Neural cell (in vitro differentiated cells): ENCODE data around the gene KCTD12. TPM values are rescaled to one million over a fixed set of nuclear protein-coding genes. Genes with fewer than 3 reads are reported as not detected.

Source experiments
- H2AFZ ChIP-seq: fragments of 200-600, 300-800 bp; sonication (generic), shearing (Covaris generic); 2 replicates; pipeline ENCODE4 v1.6.0; 2014; ENCODE audit warnings: low read depth, mild to moderate bottlenecking, antibody characterized with exemption, low read length, moderate library complexity
- H3F3A ChIP-seq: fragments of 200-600 bp; shearing (Covaris generic); 2 replicates; pipeline ENCODE4 v1.6.1; 2016; ENCODE audit warnings: mild to moderate bottlenecking, moderate library complexity, mixed read lengths, antibody characterized with exemption, low read length; ENCODE audit not compliant: insufficient read depth, poor library complexity, severe bottlenecking
- H3K27ac ChIP-seq: fragments of 200-600, 300-800 bp; sonication (generic), shearing (Covaris generic); 2 replicates; pipeline ENCODE4 v1.5.1; 2014; ENCODE audit warnings: mild to moderate bottlenecking, low read length, moderate library complexity
- H3K27me3 ChIP-seq: fragments of 300-800, 200-600 bp; sonication (generic), shearing (Covaris generic); 2 replicates; pipeline ENCODE4 v1.6.0; 2014; ENCODE audit warnings: mild to moderate bottlenecking, low read depth, low read length, moderate library complexity; ENCODE audit not compliant: insufficient read depth
- H3K36me3 ChIP-seq: fragments of 300-800, 200-600 bp; sonication (generic), shearing (Covaris generic); 2 replicates; pipeline ENCODE4 v1.5.1; 2014; ENCODE audit warnings: mild to moderate bottlenecking, antibody characterized with exemption, low read length, moderate library complexity; ENCODE audit not compliant: insufficient read depth
- H3K4me2 ChIP-seq: fragments of 300-800, 200-600 bp; sonication (generic), shearing (Covaris generic); 2 replicates; pipeline ENCODE4 v1.6.0; 2014; ENCODE audit warnings: mild to moderate bottlenecking, low read length
- H3K4me3 ChIP-seq: fragments of 300-800, 200-600 bp; sonication (generic), shearing (Covaris generic); 2 replicates; pipeline ENCODE4 v1.5.1; 2014; ENCODE audit warnings: mild to moderate bottlenecking, low read length, moderate library complexity
- H3K79me2 ChIP-seq: fragments of 200-600 bp; shearing (Covaris generic); replicated peaks from 2 replicates; pipeline ENCODE4 v1.6.0; 2014; ENCODE audit warnings: mild to moderate bottlenecking, low read length, moderate library complexity; ENCODE audit not compliant: insufficient read depth
- H3K9ac ChIP-seq: fragments of 300-800, 200-600 bp; sonication (generic), shearing (Covaris generic); 2 replicates; pipeline ENCODE4 v1.6.1; 2016; ENCODE audit warnings: mild to moderate bottlenecking, low read length, mixed read lengths
- H3K9me2 ChIP-seq: fragments of 200-600 bp; shearing (Covaris generic); 2 replicates; pipeline ENCODE4 v1.6.1; 2016; ENCODE audit warnings: mild to moderate bottlenecking, low read length, mixed read lengths; ENCODE audit not compliant: insufficient read depth
- H3K9me3 ChIP-seq: fragments of 200-600, 300-800 bp; sonication (generic), shearing (Covaris generic); 2 replicates; pipeline ENCODE4 v1.6.1; 2016; ENCODE audit warnings: mild to moderate bottlenecking, mixed run types, low read length, moderate library complexity, mixed read lengths
- H4K20me1 ChIP-seq: fragments of 200-600 bp; shearing (Covaris generic); 2 replicates; pipeline ENCODE4 v1.6.1; 2016; ENCODE audit warnings: mild to moderate bottlenecking, mixed run types; ENCODE audit not compliant: insufficient read depth
- CTCF ChIP-seq: fragments of 450-650 bp; IDR thresholded peaks from 2 replicates; pipeline ENCODE4 v1.5.1; 2014; ENCODE audit warnings: antibody characterized with exemption, mild to moderate bottlenecking, moderate library complexity; ENCODE audit not compliant: poor library complexity, severe bottlenecking
- EP300 ChIP-seq: fragments of 450-650 bp; conservative IDR thresholded peaks from 2 replicates; pipeline ENCODE4 v1.6.1; 2014; ENCODE audit warnings: antibody characterized with exemption, mild to moderate bottlenecking, moderate library complexity; ENCODE audit not compliant: poor library complexity, severe bottlenecking
- EZH2 ChIP-seq: fragments of 200-600, 300-800 bp; shearing (Covaris generic), sonication (generic); IDR thresholded peaks from 2 replicates; pipeline ENCODE4 v1.6.1; 2014; ENCODE audit warnings: antibody characterized with exemption, low read length, borderline replicate concordance, mild to moderate bottlenecking; ENCODE audit not compliant: insufficient read depth, poor library complexity, severe bottlenecking
- MXI1 ChIP-seq: fragments of 450-650 bp; conservative IDR thresholded peaks from 2 replicates; pipeline ENCODE4 v1.6.1; 2014; ENCODE audit warnings: antibody characterized with exemption, mild to moderate bottlenecking; ENCODE audit not compliant: poor library complexity, severe bottlenecking
- POLR2AphosphoS5 ChIP-seq: IDR thresholded peaks from 2 replicates; pipeline ENCODE4 v1.6.1; 2012
- RAD21 ChIP-seq: fragments of 450-650 bp; conservative IDR thresholded peaks from 2 replicates; pipeline ENCODE4 v1.6.1; 2014; ENCODE audit warnings: antibody characterized with exemption, mild to moderate bottlenecking, moderate library complexity
- REST ChIP-seq: IDR thresholded peaks from 2 replicates; pipeline ENCODE4 v1.6.1; 2012; ENCODE audit warnings: borderline replicate concordance
- SMC3 ChIP-seq: fragments of 450-650 bp; conservative IDR thresholded peaks from 2 replicates; pipeline ENCODE4 v1.6.1; 2014; ENCODE audit warnings: antibody characterized with exemption, mild to moderate bottlenecking, moderate library complexity; ENCODE audit not compliant: poor library complexity
- TAF1 ChIP-seq: IDR thresholded peaks from 2 replicates; pipeline ENCODE4 v1.6.1; 2012; ENCODE audit warnings: low read depth
- polyA plus RNA-seq: library from polyadenylated mRNA; depleted of rRNA; stranded (reverse); fragments of >200 nt; gene quantifications from 2 replicates; pipeline ENCODE4 v1.2.3, GENCODE V29; 2014

The KCTD12 gene
- polyA plus RNA-seq, 1 donor from 2014 or later: 2.7 TPM

- TF ChIP-seq EZH2 (no peak), TAF1 (no peak), RAD21 (no peak), SMC3 (no peak), CTCF (no peak), POLR2AphosphoS5 (no peak), MXI1 (no peak), REST (no peak), EP300 (no peak)
- Histone ChIP-seq H3K9me3 (peaks cover 5% of the 10 kb centered on the region), H3K9me2 (no peaks in the 10 kb centered on the region), H3K4me2 (no peak overlapping the region), H3K27me3 (no peaks in the 10 kb centered on the region), H3K9ac (no peak overlapping the region), H3K36me3 (no peaks in the 10 kb centered on the region), H2AFZ (no peak overlapping the region), H3K79me2 (no peaks in the 10 kb centered on the region), H4K20me1 (no peaks in the 10 kb centered on the region), H3K27ac (no peak overlapping the region), H3K4me3 (no peak overlapping the region), H3F3A (no peaks in the 10 kb centered on the region)
These were observed 30.9 kb upstream of the KCTD12 start for GRCh38 chr13:76917095-76917494.

GRCh38 chr13:76913898-76914297, 27.7 kb upstream of the KCTD12 start:
- no peak overlapping the region for H2AFZ ChIP-seq
- no peaks in the 10 kb centered on the region for H3F3A ChIP-seq
- no peaks in the 10 kb centered on the region for H3K36me3 ChIP-seq
- H3K9me2 ChIP-seq: no peaks in the 10 kb centered on the region
- no peak overlapping the region for H3K27ac ChIP-seq
- no peaks in the 10 kb centered on the region for H4K20me1 ChIP-seq
- H3K79me2 ChIP-seq: no peaks in the 10 kb centered on the region
- no peak for TF ChIP-seq EZH2
- H3K4me2 ChIP-seq: no peak overlapping the region
- no peaks in the 10 kb centered on the region for H3K27me3 ChIP-seq
- H3K9ac ChIP-seq: no peak overlapping the region
- H3K4me3 ChIP-seq: no peak overlapping the region
- peaks cover 5% of the 10 kb centered on the region for H3K9me3 ChIP-seq

GRCh38 chr13:76912476-76912875, 26.3 kb upstream of the KCTD12 start:
- Histone ChIP-seq H4K20me1 (no peaks in the 10 kb centered on the region), H3K36me3 (no peaks in the 10 kb centered on the region), H3K9me3 (peaks cover 5% of the 10 kb centered on the region), H3K9me2 (no peaks in the 10 kb centered on the region), H3F3A (no peaks in the 10 kb centered on the region), H3K4me2 (no peak overlapping the region), H3K27me3 (no peaks in the 10 kb centered on the region), H3K9ac (no peak overlapping the region), H3K27ac (no peak overlapping the region), H2AFZ (no peak overlapping the region), H3K79me2 (no peaks in the 10 kb centered on the region), H3K4me3 (no peak overlapping the region)
- TF ChIP-seq EP300 (no peak), POLR2AphosphoS5 (no peak), MXI1 (no peak), CTCF (no peak), TAF1 (no peak), EZH2 (no peak), REST (no peak), SMC3 (no peak), RAD21 (no peak)
